ENCODE measurements around the gene IL17B. TPM values are rescaled to one million over a fixed set of nuclear protein-coding genes. Genes with fewer than 3 reads are reported as not detected.

The IL17B gene
- total and polyA plus RNA-seq, 2 donors (not counting 3 experiments of a cell fraction or from before 2014, with no cell fraction given), result not detected

DNA sequence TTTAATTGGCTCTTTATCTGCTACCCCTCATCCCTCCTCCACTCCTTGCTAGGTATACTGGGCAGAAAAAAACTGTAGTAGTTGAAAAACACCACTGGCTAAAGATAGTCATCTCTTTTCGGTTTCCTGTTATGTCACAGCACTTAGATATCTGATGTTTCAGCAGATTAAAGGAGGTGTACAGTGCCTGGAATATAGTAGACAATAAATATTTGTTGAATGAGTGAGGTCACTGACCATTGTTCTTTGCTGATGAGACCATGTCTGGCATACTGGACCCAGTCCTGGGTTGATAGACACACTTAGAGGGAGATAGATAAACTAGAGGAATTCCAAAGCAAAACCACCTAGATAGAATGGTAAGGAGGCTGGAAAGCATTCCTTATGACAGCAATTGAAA lies 30.6 kb downstream of the IL17B start:
- TF ChIP-seq JUN (IDR thresholded peaks at IDR 0.05; ENCODE audit: borderline replicate concordance, insufficient read depth, insufficient read length, low read depth) (peak; percentile 53), POLR2AphosphoS5 (IDR thresholded peaks at IDR 0.05; ENCODE audit: insufficient read depth, low read depth, low read length) (peak; percentile 13), POLR2A (IDR thresholded peaks at IDR 0.05; ENCODE audit: low read depth, low read length) (no peak), GATA2 (IDR thresholded peaks at IDR 0.05; ENCODE audit: insufficient read depth, insufficient read length, low read depth, low read length) (peak; percentile 83)
- H3K4me2 ChIP-seq (ENCODE audit: insufficient read depth, low read length), result peak overlapping the region; percentile 57
- FAIRE-seq (no peak), DNase-seq (ENCODE audit: low read depth, low spot score) (peak; percentile 50)
- H3K4me1 ChIP-seq (ENCODE audit: control insufficient read depth, extremely low read depth, insufficient read depth, low read length), result peaks cover 39% of the 10 kb centered on the region
- H2AFZ ChIP-seq (ENCODE audit: low read depth, low read length), result no peak overlapping the region
- POLR2A ChIA-PET, result no interaction called here
- peaks cover 62% of the 10 kb centered on the region for H3K79me2 ChIP-seq (ENCODE audit: control insufficient read depth, insufficient read depth, low read length)
- CTCF ChIA-PET, result no interaction called here
- BruUV-seq (replicated peaks), result no TSS peak
- dilution Hi-C loops (cut with MboI; ENCODE audit: extremely low pct_ligation_motif_present, low sequenced_read_pairs) (no loop called here), intact Hi-C loops (cut with micrococcal nuclease) (loop anchor here (1.0 to 10.0 kb wide), 4 partner anchors 9 to 214 kb away; no protein-coding TSS in a partner anchor)
- H3K27ac ChIP-seq (ENCODE audit: insufficient read depth, low read depth, low read length), result peak overlapping the region; percentile 88
- H3K36me3 ChIP-seq (ENCODE audit: control insufficient read depth in 2 of 2, extremely low read depth in 1 of 2, insufficient read depth in 2 of 2, low read length in 2 of 2), result peaks cover 14 to 36% of the 10 kb centered on the region in 2 experiments
- no peaks in the 10 kb centered on the region for H4K20me1 ChIP-seq (replicated peaks; ENCODE audit: control insufficient read depth, extremely low read depth, insufficient read depth, low read length)
- H3K27me3 ChIP-seq (ENCODE audit: control insufficient read depth in 2 of 2, insufficient read depth in 2 of 2, low read length in 2 of 2), result no peaks in the 10 kb centered on the region
- no peaks in the 10 kb centered on the region for H3K9me1 ChIP-seq (replicated peaks; ENCODE audit: control insufficient read depth, extremely low read depth, insufficient read depth, low read length)
- no peaks in the 10 kb centered on the region for H3K9me3 ChIP-seq (replicated peaks; ENCODE audit: control insufficient read depth, insufficient read depth, low read length)
- peak overlapping the region; percentile 58 for H3K9ac ChIP-seq (replicated peaks; ENCODE audit: extremely low read depth, insufficient read depth, low read length)
- no peak overlapping the region for H3K4me3 ChIP-seq (replicated peaks in 1 of 3; ENCODE audit: insufficient read depth in 1 of 3, low read depth in 1 of 3, low read length in 3 of 3)

- Histone ChIP-seq H3K36me3 (ENCODE audit: control insufficient read depth in 2 of 2, extremely low read depth in 1 of 2, insufficient read depth in 2 of 2, low read length in 2 of 2) (peaks cover 11 to 14% of the 10 kb centered on the region in 2 experiments), H3K79me2 (ENCODE audit: control insufficient read depth, insufficient read depth, low read length) (peaks cover 45% of the 10 kb centered on the region), H3K9me1 (replicated peaks; ENCODE audit: control insufficient read depth, extremely low read depth, insufficient read depth, low read length) (no peaks in the 10 kb centered on the region), H3K4me3 (replicated peaks in 1 of 3; ENCODE audit: insufficient read depth in 1 of 3, low read depth in 1 of 3, low read length in 3 of 3) (peak overlapping the region; percentile 59 to 90 (median 63)), H3K27me3 (ENCODE audit: control insufficient read depth in 2 of 2, insufficient read depth in 2 of 2, low read length in 2 of 2) (no peaks in the 10 kb centered on the region), H2AFZ (ENCODE audit: low read depth, low read length) (peak overlapping the region; percentile 2), H3K4me1 (ENCODE audit: control insufficient read depth, extremely low read depth, insufficient read depth, low read length) (peaks cover 42% of the 10 kb centered on the region), H3K27ac (ENCODE audit: insufficient read depth, low read depth, low read length) (peak overlapping the region; percentile 71), H4K20me1 (replicated peaks; ENCODE audit: control insufficient read depth, extremely low read depth, insufficient read depth, low read length) (no peaks in the 10 kb centered on the region), H3K9me3 (replicated peaks; ENCODE audit: control insufficient read depth, insufficient read depth, low read length) (no peaks in the 10 kb centered on the region), H3K9ac (replicated peaks; ENCODE audit: extremely low read depth, insufficient read depth, low read length) (peak overlapping the region; percentile 87), H3K4me2 (ENCODE audit: insufficient read depth, low read length) (peak overlapping the region; percentile 98)
- TSS peak; percentile 40 for BruUV-seq (replicated peaks)
- peak; percentile 43 for FAIRE-seq
- intact Hi-C loops (cut with micrococcal nuclease), result loop anchor here (1.0 to 10.0 kb wide), 7 partner anchors 12 to 211 kb away; partner anchors contain the start of gene AFAP1L1
- ChIA-PET POLR2A (interaction anchor here (0.8 to 1.3 kb wide), 2 partner anchors 17 to 25 kb away, joined by 3 to 5 read pairs; no protein-coding TSS in a partner anchor), CTCF (interaction anchor here (1.2 to 3.2 kb wide), 6 partner anchors 10 to 29 kb away, joined by 4 to 14 read pairs (median 10); partner anchors contain the start of gene PCYOX1L)
- no peak for DNase-seq (ENCODE audit: low read depth, low spot score)
- no peak for TF ChIP-seq POLR2AphosphoS5 (IDR thresholded peaks at IDR 0.05; ENCODE audit: insufficient read depth, low read depth, low read length)
- no peak for TF ChIP-seq GATA2 (IDR thresholded peaks at IDR 0.05; ENCODE audit: insufficient read depth, insufficient read length, low read depth, low read length)
- TF ChIP-seq MYC (IDR thresholded peaks at IDR 0.05; ENCODE audit: low read depth, low read length), result no peak
- TF ChIP-seq, protein P1, sequence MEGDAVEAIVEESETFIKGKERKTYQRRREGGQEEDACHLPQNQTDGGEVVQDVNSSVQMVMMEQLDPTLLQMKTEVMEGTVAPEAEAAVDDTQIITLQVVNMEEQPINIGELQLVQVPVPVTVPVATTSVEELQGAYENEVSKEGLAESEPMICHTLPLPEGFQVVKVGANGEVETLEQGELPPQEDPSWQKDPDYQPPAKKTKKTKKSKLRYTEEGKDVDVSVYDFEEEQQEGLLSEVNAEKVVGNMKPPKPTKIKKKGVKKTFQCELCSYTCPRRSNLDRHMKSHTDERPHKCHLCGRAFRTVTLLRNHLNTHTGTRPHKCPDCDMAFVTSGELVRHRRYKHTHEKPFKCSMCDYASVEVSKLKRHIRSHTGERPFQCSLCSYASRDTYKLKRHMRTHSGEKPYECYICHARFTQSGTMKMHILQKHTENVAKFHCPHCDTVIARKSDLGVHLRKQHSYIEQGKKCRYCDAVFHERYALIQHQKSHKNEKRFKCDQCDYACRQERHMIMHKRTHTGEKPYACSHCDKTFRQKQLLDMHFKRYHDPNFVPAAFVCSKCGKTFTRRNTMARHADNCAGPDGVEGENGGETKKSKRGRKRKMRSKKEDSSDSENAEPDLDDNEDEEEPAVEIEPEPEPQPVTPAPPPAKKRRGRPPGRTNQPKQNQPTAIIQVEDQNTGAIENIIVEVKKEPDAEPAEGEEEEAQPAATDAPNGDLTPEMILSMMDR (IDR thresholded peaks at IDR 0.05; ENCODE audit: extremely low read depth in 1 of 2, insufficient read depth in 1 of 2, low read depth in 1 of 2, low read length in 2 of 2), result no peak
- no peak for TF ChIP-seq EZH2 (IDR thresholded peaks at IDR 0.05; ENCODE audit: borderline replicate concordance, low read depth, low read length, severe bottlenecking)
- no peak for TF ChIP-seq POLR2A (IDR thresholded peaks at IDR 0.05; ENCODE audit: low read depth, low read length)
- TF ChIP-seq, protein P2, sequence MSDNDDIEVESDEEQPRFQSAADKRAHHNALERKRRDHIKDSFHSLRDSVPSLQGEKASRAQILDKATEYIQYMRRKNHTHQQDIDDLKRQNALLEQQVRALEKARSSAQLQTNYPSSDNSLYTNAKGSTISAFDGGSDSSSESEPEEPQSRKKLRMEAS (IDR thresholded peaks at IDR 0.05; ENCODE audit: insufficient read depth, insufficient read length), result no peak
- no peak for TF ChIP-seq FOS (IDR thresholded peaks at IDR 0.05; ENCODE audit: borderline replicate concordance, insufficient read depth, low read length)
- TF ChIP-seq JUN (IDR thresholded peaks at IDR 0.05; ENCODE audit: borderline replicate concordance, insufficient read depth, insufficient read length, low read depth), result no peak
- dilution Hi-C loops (cut with MboI; ENCODE audit: extremely low pct_ligation_motif_present, low sequenced_read_pairs), result no loop called here
Measured at GRCh38 chr5:149345892-149346222, 33.2 kb downstream of the IL17B start.

All from endothelial cell of umbilical vein (primary cell).